Measurements from ENCODE around the gene ANGPTL5. TPM values are rescaled to one million over a fixed set of nuclear protein-coding genes. Genes with fewer than 3 reads are reported as not detected.

ANGPTL5 gene
- total and polyA plus RNA-seq, 2 donors from 2014 or later = not detected

DNA sequence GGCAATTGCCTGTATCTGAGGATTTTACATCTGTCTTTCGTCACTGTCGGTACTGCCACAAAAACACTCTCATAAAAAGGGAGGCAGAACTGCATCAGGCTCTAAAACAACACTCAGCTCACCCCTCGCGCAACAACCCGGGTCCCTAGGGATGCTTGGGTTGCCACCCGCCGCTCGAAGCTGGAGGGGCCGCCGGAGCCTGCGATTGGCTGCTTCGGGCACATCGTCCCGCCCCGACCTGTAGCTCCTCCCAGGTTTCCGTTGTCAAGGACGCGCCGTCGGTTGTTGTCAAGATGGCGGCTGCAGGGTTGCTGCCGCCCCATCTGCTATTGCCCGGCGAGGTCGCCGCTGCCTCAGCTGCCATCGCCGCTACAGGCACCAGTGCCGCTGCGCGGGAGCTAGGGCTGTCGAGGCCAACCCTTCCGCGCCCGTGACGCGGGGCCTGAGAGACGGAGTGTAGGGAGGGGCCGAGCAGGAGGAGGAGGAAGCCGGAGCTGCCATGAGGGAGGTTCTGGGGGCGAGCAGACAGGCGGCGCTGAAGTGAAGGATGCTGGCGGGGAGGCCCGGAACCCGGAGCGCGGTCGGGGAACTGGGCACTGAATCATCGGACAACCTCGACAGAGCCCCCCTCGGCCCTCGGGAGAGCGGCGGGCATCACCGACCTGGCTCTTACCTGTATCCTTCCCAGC lies 1.4 kb downstream of the ANGPTL5 start, which contains the start of gene CEP126:
TSS of gene CEP126 (plus strand) at position 273 of the 689 bp plus-strand sequence. CDS start at position 548, 275 bp downstream.
- DNase-seq (peak; percentile 95 to 98 (median 96)), FAIRE-seq (no peak)
- H3K4me1 ChIP-seq (ENCODE audit: control insufficient read depth in 2 of 3, insufficient read depth in 2 of 3, low read depth in 1 of 3, low read length in 3 of 3) = peaks cover 0 to 6% (median 4%) of the 10 kb centered on the region in 3 donors
- no peaks in the 10 kb centered on the region for H3K36me3 ChIP-seq (ENCODE audit: control insufficient read depth in 2 of 3, insufficient read depth in 3 of 3, low read length in 3 of 3)
- intact Hi-C loops (cut with DNase I) = no loop called here
- peak within 1 kb of the TSS; percentile 67 to 74 (median 72) for H3K4me3 ChIP-seq (ENCODE audit: low read length in 3 of 3)
- H3K27ac ChIP-seq (ENCODE audit: low read depth in 2 of 2, low read length in 2 of 2) = peak within 1 kb of the TSS; percentile 72 to 74
- TF ChIP-seq, protein P1, sequence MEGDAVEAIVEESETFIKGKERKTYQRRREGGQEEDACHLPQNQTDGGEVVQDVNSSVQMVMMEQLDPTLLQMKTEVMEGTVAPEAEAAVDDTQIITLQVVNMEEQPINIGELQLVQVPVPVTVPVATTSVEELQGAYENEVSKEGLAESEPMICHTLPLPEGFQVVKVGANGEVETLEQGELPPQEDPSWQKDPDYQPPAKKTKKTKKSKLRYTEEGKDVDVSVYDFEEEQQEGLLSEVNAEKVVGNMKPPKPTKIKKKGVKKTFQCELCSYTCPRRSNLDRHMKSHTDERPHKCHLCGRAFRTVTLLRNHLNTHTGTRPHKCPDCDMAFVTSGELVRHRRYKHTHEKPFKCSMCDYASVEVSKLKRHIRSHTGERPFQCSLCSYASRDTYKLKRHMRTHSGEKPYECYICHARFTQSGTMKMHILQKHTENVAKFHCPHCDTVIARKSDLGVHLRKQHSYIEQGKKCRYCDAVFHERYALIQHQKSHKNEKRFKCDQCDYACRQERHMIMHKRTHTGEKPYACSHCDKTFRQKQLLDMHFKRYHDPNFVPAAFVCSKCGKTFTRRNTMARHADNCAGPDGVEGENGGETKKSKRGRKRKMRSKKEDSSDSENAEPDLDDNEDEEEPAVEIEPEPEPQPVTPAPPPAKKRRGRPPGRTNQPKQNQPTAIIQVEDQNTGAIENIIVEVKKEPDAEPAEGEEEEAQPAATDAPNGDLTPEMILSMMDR (IDR thresholded peaks at IDR 0.05; ENCODE audit: borderline replicate concordance, extremely low read depth, insufficient read depth) = peak; percentile 47
- H3K9me3 ChIP-seq (ENCODE audit: control insufficient read depth in 2 of 3, insufficient read depth in 1 of 3, low read length in 3 of 3) = no peaks in the 10 kb centered on the region
- H3K27me3 ChIP-seq (ENCODE audit: control insufficient read depth, insufficient read depth, low read length) = no peaks in the 10 kb centered on the region
- H3K9ac ChIP-seq (ENCODE audit: low read length in 3 of 3) = peak within 1 kb of the TSS; percentile 45 to 72 (median 51)

DNA sequence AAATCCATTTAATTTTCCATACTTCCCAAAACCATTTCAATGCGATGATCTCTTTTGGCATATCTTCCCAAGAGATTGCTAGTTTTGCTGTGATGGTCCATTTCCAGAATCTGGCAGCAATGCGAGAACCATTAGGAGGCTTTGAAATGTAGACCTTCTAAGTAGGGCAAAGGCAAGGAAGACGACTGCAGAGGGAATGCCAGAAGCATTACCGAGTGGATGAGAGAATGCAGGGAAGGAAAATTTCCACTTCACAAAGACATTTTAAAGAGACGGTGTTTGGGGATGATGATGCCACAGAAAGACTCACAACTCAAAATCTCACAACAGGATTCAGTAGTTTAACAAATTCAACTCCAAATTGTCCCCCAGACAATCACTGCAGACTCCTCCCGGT lies 2.0 kb downstream of the ANGPTL5 start:
- Histone ChIP-seq H3K27me3 (ENCODE audit: control insufficient read depth, insufficient read depth, low read length) (no peaks in the 10 kb centered on the region), H3K4me1 (ENCODE audit: control insufficient read depth in 2 of 3, insufficient read depth in 2 of 3, low read depth in 1 of 3, low read length in 3 of 3) (peaks cover 0 to 6% (median 4%) of the 10 kb centered on the region in 3 donors), H3K4me3 (ENCODE audit: low read length in 3 of 3) (peak overlapping the region; percentile 67 to 74 (median 72)), H3K36me3 (ENCODE audit: control insufficient read depth in 2 of 3, insufficient read depth in 3 of 3, low read length in 3 of 3) (no peaks in the 10 kb centered on the region), H3K9ac (ENCODE audit: low read length in 3 of 3) (peak overlapping the region; percentile 29 to 63 (median 40)), H3K27ac (ENCODE audit: low read depth in 2 of 2, low read length in 2 of 2) (peak overlapping the region; percentile 52 to 72), H3K9me3 (ENCODE audit: control insufficient read depth in 2 of 3, insufficient read depth in 1 of 3, low read length in 3 of 3) (no peaks in the 10 kb centered on the region)
- peak in 1 of 5 donors; percentile 54 for DNase-seq
- intact Hi-C loops (cut with DNase I) = no loop called here
- TF ChIP-seq, protein P1 (IDR thresholded peaks at IDR 0.05; ENCODE audit: borderline replicate concordance, extremely low read depth, insufficient read depth) = no peak
- no peak for FAIRE-seq

DNA sequence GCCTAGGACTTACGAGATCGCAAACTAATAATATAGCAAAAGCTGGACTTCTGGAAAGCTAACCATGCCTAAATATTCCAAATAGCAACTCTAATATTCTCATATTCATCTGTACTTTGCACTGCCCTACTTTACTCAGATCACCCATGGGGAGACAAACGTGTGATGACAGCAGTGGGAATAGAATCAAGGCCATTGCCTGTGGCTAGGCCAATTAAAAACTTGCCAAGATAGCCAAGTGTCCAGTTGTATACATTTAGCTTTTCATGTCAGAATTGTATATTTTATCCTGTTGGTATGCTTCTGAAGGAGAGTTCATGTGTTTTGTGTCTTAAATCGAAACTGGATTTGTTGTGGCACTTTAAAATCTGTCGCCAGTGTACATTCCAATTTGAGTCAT lies 2.7 kb downstream of the ANGPTL5 start:
- no peak for DNase-seq
- intact Hi-C loops (cut with DNase I) = no loop called here
- peaks cover 0 to 6% (median 4%) of the 10 kb centered on the region in 3 donors for H3K4me1 ChIP-seq (ENCODE audit: control insufficient read depth in 2 of 3, insufficient read depth in 2 of 3, low read depth in 1 of 3, low read length in 3 of 3)
- H3K4me3 ChIP-seq (ENCODE audit: low read length in 3 of 3) = no peak overlapping the region
- no peaks in the 10 kb centered on the region for H3K27me3 ChIP-seq (ENCODE audit: control insufficient read depth, insufficient read depth, low read length)
- no peak overlapping the region for H3K9ac ChIP-seq (ENCODE audit: low read length in 3 of 3)
- TF ChIP-seq, protein P1 (IDR thresholded peaks at IDR 0.05; ENCODE audit: borderline replicate concordance, extremely low read depth, insufficient read depth) = no peak
- H3K27ac ChIP-seq (ENCODE audit: low read depth in 2 of 2, low read length in 2 of 2) = no peak overlapping the region
- FAIRE-seq = no peak
- H3K9me3 ChIP-seq (ENCODE audit: control insufficient read depth in 2 of 3, insufficient read depth in 1 of 3, low read length in 3 of 3) = no peaks in the 10 kb centered on the region
- H3K36me3 ChIP-seq (ENCODE audit: control insufficient read depth in 2 of 3, insufficient read depth in 3 of 3, low read length in 3 of 3) = no peaks in the 10 kb centered on the region
